ENCODE measurements around the gene S1PR4.
"Not testable (repeated sequence)": the region's sequence is repeated elsewhere in the genome, so short reads cannot be mapped to it uniquely, and the experiment has no call there.

Gene S1PR4

DNA sequence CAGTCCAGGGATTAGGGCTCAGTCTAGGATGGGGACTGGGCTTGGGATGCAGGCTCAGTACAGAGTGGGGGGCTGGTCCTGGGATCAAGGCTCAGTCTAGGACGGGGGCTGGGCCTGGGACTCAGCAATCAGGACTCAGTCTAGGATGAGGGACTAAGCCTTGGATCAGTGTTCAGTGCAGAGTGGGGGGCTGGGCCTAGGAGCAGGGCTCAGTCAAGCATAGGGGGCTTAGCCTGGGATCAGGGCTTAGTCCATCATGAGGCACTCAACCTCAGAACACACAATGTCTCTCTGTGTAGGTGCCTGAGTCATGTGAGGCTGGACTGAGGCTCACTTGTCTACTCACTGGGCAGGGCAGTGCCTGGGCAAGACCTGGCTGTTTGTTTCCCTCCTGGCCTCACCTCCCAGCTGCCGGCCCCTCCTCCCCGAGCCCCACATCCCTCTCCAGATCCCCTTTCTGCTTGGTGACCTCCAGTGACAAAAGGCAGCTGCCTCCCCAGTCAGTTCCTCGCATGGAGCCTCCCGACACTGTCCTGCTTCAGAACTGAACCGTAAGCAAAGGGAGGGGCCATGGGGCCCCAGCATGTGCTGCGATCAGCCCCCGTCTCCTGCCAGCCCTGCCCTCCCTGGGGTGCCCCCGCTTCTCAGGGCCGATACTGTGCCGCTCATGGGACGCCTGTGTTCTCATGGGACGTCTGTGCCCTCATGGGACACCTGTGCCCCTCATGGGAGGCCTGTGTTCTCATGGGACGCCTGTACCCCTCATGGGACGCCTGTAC lies 6.5 kb upstream of the S1PR4 start:
- Histone ChIP-seq H3K27ac (ENCODE audit: low read length) (no peak overlapping the region), H3K36me3 (ENCODE audit: control insufficient read depth in 1 of 2, insufficient read depth in 2 of 2, low read length in 2 of 2) (no peaks in the 10 kb centered on the region), H3K4me1 (ENCODE audit: control insufficient read depth in 1 of 2, insufficient read depth in 2 of 2, low read length in 2 of 2) (no peaks in the 10 kb centered on the region), H3K9me3 (ENCODE audit: control insufficient read depth in 1 of 2, low read length in 2 of 2) (no peaks in the 10 kb centered on the region), H3K27me3 (ENCODE audit: low read depth, low read length) (no peaks in the 10 kb centered on the region), H3K4me3 (ENCODE audit: low read depth in 1 of 2, low read length in 2 of 2) (no peak overlapping the region)

DNA sequence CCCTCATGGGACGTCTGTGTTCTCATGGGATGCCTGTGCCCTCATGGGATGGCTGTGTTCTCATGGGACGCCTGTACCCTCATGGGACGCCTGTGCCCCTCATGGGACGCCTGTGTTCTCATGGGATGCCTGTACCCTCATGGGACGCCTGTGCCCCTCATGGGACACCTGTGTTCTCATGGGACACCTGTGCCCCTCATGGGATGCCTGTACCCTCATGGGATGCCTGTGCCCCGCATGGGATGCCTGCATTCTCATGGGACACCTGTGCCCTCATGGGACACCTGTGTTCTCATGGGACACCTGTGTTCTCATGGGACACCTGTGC lies 5.9 kb upstream of the S1PR4 start:
- H3K27ac ChIP-seq (ENCODE audit: low read length); H3K36me3 ChIP-seq (ENCODE audit: control insufficient read depth in 1 of 2, insufficient read depth in 2 of 2, low read length in 2 of 2); H3K4me1 ChIP-seq (ENCODE audit: control insufficient read depth in 1 of 2, insufficient read depth in 2 of 2, low read length in 2 of 2): not testable (repeated sequence)

DNA sequence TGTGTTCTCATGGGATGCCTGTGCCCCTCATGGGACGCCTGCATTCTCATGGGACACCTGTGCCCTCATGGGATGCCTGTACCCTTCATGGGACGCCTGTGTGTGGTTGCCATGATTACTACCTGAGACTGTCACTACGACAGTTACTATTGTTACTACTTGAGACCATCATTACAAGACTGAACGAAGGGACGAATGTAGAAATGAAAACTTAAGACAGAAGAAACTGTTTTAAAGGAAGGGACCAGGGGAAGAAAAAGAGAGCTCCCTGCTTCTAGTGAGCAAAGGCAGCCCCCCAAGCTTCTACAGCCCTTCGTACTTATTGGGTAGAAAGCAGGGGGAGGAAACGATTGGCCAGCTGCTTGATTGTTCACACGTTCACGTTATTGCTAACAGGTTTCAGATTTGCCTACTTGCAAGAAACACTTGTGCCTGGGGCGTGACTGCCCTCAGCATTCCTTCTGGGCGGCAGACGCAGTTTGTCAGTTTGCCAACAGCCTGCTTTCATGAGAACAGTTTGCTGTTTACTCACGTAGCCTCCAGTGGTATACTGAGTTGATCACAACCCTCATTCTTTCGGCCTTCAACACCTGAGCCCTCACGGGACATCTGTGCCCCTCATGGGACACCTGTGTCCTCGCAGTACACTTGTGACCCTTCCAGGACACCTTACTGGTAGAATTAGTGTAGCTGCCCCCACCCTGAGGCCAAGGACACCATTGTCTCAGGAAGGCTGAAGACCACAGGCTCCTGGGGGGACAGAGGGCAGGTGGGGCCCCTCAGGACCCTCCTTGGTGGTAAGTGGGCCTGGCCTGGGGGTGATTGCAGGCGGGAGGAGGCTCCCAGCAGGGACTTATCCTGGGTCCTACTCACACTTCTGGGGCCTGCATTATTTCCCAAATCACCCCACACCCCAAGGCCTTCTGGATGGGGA lies 2.5 kb upstream of the S1PR4 start:
- no peak overlapping the region for H3K27ac ChIP-seq (ENCODE audit: low read length)
- peaks cover 0 to 3% of the 10 kb centered on the region in 2 donors for H3K4me1 ChIP-seq (ENCODE audit: control insufficient read depth in 1 of 2, insufficient read depth in 2 of 2, low read length in 2 of 2)
- no peaks in the 10 kb centered on the region for H3K36me3 ChIP-seq (ENCODE audit: control insufficient read depth in 1 of 2, insufficient read depth in 2 of 2, low read length in 2 of 2)
- H3K27me3 ChIP-seq (ENCODE audit: low read depth, low read length), result no peaks in the 10 kb centered on the region
- H3K4me3 ChIP-seq (ENCODE audit: low read depth in 1 of 2, low read length in 2 of 2), result no peak overlapping the region
- H3K9me3 ChIP-seq (ENCODE audit: control insufficient read depth in 1 of 2, low read length in 2 of 2), result no peaks in the 10 kb centered on the region

More for the DNA sequence above, 5.9 kb upstream of the S1PR4 start:
- not testable (repeated sequence) for H3K9me3 ChIP-seq (ENCODE audit: control insufficient read depth in 1 of 2, low read length in 2 of 2); H3K27me3 ChIP-seq (ENCODE audit: low read depth, low read length); H3K4me3 ChIP-seq (ENCODE audit: low read depth in 1 of 2, low read length in 2 of 2)

DNA sequence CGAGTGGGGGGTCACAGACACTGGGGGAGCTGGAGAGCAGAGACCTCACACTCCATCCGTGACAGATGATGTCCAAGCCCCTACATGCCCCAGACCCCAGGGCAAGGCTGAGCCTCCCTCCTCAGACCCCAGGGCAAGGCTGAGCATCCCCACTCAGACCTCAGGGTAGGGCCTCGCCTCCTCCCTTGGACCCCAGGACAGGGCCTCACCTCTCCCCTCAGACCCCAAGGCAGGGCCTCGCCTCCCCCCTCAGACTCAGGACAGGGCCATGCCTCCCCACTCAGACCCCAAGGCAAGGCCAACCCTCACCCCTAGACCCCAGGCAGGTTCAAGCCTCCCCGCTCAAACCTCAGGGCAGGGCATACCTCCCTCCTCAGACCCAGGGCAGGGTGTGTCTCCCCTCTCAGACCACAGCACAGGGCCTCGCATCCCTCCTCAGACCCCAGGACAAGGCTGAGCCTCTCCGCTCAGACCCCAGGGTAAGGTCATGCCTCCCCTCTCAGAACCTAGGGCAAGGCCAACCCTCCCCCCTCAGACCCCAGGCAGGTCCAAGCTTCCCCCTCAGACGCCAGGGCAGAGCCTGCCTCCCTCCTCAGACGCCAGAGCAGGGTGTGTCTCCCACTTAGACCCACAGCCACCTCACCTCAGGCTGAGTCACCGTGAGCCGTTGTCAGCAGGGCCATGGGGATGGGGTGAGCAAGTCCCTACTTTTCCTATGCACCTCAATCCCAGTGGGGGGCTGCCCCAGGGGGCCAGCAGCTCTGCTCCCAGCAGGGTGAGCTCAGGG lies 1.7 kb upstream of the S1PR4 start:
- Histone ChIP-seq H3K4me3 (ENCODE audit: low read depth in 1 of 2, low read length in 2 of 2) (no peak overlapping the region), H3K36me3 (ENCODE audit: control insufficient read depth in 1 of 2, insufficient read depth in 2 of 2, low read length in 2 of 2) (no peaks in the 10 kb centered on the region), H3K4me1 (ENCODE audit: control insufficient read depth in 1 of 2, insufficient read depth in 2 of 2, low read length in 2 of 2) (peaks cover 0 to 3% of the 10 kb centered on the region in 2 donors), H3K9me3 (ENCODE audit: control insufficient read depth in 1 of 2, low read length in 2 of 2) (no peaks in the 10 kb centered on the region), H3K27me3 (ENCODE audit: low read depth, low read length) (no peaks in the 10 kb centered on the region), H3K27ac (ENCODE audit: low read length) (no peak overlapping the region)

DNA sequence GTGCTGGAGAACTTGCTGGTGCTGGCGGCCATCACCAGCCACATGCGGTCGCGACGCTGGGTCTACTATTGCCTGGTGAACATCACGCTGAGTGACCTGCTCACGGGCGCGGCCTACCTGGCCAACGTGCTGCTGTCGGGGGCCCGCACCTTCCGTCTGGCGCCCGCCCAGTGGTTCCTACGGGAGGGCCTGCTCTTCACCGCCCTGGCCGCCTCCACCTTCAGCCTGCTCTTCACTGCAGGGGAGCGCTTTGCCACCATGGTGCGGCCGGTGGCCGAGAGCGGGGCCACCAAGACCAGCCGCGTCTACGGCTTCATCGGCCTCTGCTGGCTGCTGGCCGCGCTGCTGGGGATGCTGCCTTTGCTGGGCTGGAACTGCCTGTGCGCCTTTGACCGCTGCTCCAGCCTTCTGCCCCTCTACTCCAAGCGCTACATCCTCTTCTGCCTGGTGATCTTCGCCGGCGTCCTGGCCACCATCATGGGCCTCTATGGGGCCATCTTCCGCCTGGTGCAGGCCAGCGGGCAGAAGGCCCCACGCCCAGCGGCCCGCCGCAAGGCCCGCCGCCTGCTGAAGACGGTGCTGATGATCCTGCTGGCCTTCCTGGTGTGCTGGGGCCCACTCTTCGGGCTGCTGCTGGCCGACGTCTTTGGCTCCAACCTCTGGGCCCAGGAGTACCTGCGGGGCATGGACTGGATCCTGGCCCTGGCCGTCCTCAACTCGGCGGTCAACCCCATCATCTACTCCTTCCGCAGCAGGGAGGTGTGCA lies 587 bp downstream of the S1PR4 start:
- H3K4me1 ChIP-seq (ENCODE audit: control insufficient read depth in 1 of 2, insufficient read depth in 2 of 2, low read length in 2 of 2), result peaks cover 0 to 3% of the 10 kb centered on the region in 2 donors
- no peaks in the 10 kb centered on the region for H3K36me3 ChIP-seq (ENCODE audit: control insufficient read depth in 1 of 2, insufficient read depth in 2 of 2, low read length in 2 of 2)
- H3K9me3 ChIP-seq (ENCODE audit: control insufficient read depth in 1 of 2, low read length in 2 of 2), result no peaks in the 10 kb centered on the region
- H3K27ac ChIP-seq (ENCODE audit: low read length), result no peak overlapping the region
- H3K4me3 ChIP-seq (ENCODE audit: low read depth in 1 of 2, low read length in 2 of 2), result peak overlapping the region in 1 of 2 donors; percentile 56
- H3K27me3 ChIP-seq (ENCODE audit: low read depth, low read length), result no peaks in the 10 kb centered on the region

DNA sequence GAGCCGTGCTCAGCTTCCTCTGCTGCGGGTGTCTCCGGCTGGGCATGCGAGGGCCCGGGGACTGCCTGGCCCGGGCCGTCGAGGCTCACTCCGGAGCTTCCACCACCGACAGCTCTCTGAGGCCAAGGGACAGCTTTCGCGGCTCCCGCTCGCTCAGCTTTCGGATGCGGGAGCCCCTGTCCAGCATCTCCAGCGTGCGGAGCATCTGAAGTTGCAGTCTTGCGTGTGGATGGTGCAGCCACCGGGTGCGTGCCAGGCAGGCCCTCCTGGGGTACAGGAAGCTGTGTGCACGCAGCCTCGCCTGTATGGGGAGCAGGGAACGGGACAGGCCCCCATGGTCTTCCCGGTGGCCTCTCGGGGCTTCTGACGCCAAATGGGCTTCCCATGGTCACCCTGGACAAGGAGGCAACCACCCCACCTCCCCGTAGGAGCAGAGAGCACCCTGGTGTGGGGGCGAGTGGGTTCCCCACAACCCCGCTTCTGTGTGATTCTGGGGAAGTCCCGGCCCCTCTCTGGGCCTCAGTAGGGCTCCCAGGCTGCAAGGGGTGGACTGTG lies 1.2 kb downstream of the S1PR4 start:
- H3K4me3 ChIP-seq (ENCODE audit: low read depth in 1 of 2, low read length in 2 of 2), result peak overlapping the region in 1 of 2 donors; percentile 56
- no peak overlapping the region for H3K27ac ChIP-seq (ENCODE audit: low read length)
- no peaks in the 10 kb centered on the region for H3K9me3 ChIP-seq (ENCODE audit: control insufficient read depth in 1 of 2, low read length in 2 of 2)
- H3K4me1 ChIP-seq (ENCODE audit: control insufficient read depth in 1 of 2, insufficient read depth in 2 of 2, low read length in 2 of 2), result peaks cover 2 to 3% of the 10 kb centered on the region in 2 donors
- H3K27me3 ChIP-seq (ENCODE audit: low read depth, low read length), result no peaks in the 10 kb centered on the region
- no peaks in the 10 kb centered on the region for H3K36me3 ChIP-seq (ENCODE audit: control insufficient read depth in 1 of 2, insufficient read depth in 2 of 2, low read length in 2 of 2)

DNA sequence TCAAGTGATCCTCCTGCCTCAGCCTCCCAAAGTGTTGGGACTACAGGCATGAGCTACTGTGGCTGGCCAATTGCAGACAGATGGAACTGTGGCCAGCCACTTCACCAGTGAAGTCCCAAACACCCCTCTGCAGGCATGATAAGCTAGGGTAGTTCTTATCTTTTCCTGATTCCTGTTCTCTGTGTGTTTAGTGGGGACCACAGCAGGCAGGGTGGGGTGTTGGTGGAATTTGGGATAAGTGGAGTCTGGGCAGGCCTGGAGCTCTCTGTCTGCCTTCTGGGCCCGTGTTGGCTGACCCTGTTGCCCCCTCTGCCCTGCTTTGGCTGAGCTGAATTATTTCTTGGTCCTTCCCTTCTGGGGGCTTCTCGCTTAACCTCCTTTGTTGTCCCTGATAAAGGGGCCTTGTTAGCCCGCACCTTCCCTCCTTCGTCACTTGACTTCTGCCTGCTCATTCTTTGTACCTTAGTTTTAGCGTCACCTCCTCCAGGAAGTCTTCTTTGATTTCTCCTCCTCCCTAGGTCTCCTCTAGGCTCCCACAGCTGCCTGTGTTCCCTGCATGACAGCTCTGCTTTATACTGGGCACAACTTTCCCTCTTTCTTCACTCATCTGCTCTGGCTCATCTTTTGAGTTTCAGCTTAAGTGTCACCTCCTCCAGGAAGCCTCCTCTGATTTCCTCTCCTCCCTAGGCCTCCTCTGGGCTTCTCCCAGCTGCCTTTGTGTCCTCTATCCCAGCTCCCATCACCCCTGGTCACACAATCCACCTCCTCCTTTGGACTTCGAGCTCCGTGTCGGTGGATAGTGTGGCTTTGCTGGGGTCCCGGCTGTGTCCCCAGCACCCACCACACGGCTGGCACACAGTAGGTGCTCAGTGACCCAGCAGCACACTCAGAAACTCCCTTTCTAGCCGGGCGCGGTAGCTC lies 5.4 kb downstream of the S1PR4 start:
- Histone ChIP-seq H3K27ac (ENCODE audit: low read length) (no peak overlapping the region), H3K36me3 (ENCODE audit: control insufficient read depth in 1 of 2, insufficient read depth in 2 of 2, low read length in 2 of 2) (peaks cover 0 to 4% of the 10 kb centered on the region in 2 donors), H3K4me1 (ENCODE audit: control insufficient read depth in 1 of 2, insufficient read depth in 2 of 2, low read length in 2 of 2) (peaks cover 7 to 21% of the 10 kb centered on the region in 2 donors), H3K27me3 (ENCODE audit: low read depth, low read length) (no peaks in the 10 kb centered on the region), H3K9me3 (ENCODE audit: control insufficient read depth in 1 of 2, low read length in 2 of 2) (no peaks in the 10 kb centered on the region), H3K4me3 (ENCODE audit: low read depth in 1 of 2, low read length in 2 of 2) (no peak overlapping the region)

DNA sequence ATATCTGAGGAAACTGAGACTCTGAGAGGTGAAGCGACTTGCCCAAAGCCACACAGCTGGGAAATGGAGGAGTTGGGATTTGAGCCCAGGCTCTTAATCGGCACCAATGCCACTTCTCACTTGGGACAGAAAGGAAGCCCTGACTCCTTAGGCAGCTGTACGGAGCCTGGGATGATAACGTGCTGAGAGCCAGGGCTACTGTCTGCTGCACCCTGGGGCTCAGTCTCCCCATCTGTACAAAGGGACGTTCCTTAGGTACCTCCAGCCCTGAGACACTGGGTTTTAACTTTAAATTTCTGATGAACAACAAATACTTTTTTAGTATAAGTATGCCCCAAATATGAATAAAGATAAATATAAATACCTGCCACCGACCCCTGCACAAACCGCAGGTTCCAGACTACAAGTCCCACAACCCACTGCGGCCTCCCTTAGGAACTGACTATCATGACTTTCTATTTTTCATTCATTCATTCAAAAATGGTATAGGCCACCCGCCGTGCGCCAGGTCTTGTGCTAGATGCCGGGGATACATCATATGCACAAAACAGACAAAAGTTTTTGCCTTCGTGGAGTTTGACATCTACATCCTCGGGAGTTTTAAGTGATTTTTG lies 6.4 kb downstream of the S1PR4 start:
- Histone ChIP-seq H3K4me1 (ENCODE audit: control insufficient read depth in 1 of 2, insufficient read depth in 2 of 2, low read length in 2 of 2) (peaks cover 7 to 27% of the 10 kb centered on the region in 2 donors), H3K36me3 (ENCODE audit: control insufficient read depth in 1 of 2, insufficient read depth in 2 of 2, low read length in 2 of 2) (peaks cover 0 to 4% of the 10 kb centered on the region in 2 donors), H3K9me3 (ENCODE audit: control insufficient read depth in 1 of 2, low read length in 2 of 2) (no peaks in the 10 kb centered on the region), H3K4me3 (ENCODE audit: low read depth in 1 of 2, low read length in 2 of 2) (peak overlapping the region; percentile 89 to 97), H3K27ac (ENCODE audit: low read length) (peak overlapping the region; percentile 71), H3K27me3 (ENCODE audit: low read depth, low read length) (no peaks in the 10 kb centered on the region)

DNA sequence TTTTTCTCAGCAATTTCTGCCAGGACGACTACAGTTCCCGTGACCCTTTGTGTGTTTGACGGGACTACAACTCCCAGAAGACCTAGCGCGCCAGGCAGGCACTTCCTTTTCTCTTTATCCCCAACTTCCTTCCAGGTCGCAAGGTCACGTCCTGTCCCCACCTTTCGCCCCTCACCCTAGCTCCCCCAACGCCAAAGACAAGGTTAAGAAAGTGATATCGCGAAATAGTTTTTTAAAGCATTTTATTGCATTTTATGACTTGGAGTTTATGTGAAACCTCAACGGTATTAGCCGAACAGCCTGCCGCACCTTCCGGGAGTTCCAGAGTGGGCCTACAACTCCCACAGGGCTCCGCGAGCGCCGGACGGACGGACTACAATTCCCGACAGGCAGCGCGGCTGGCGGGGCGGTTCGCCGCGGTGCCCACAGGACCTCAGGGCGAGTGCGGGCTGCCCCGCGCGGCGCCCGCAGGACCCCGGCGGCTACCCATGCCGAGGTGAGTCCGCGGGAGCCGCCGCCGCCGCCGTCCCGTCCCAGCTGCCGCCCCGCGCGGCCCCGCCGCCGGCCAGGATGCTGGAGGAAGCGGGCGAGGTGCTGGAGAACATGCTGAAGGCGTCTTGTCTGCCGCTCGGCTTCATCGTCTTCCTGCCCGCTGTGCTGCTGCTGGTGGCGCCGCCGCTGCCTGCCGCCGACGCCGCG lies 7.0 kb downstream of the S1PR4 start, which contains the start of gene NCLN:
TSS of gene NCLN (plus strand) at position 470 of the 699 bp plus-strand sequence. CDS start at position 571, 101 bp downstream.
- peak within 1 kb of the TSS; percentile 89 to 97 for H3K4me3 ChIP-seq (ENCODE audit: low read depth in 1 of 2, low read length in 2 of 2)
- H3K27ac ChIP-seq (ENCODE audit: low read length), result peak within 1 kb of the TSS; percentile 71
- peaks cover 7 to 27% of the 10 kb centered on the region in 2 donors for H3K4me1 ChIP-seq (ENCODE audit: control insufficient read depth in 1 of 2, insufficient read depth in 2 of 2, low read length in 2 of 2)
- no peaks in the 10 kb centered on the region for H3K9me3 ChIP-seq (ENCODE audit: control insufficient read depth in 1 of 2, low read length in 2 of 2)
- peaks cover 0 to 4% of the 10 kb centered on the region in 2 donors for H3K36me3 ChIP-seq (ENCODE audit: control insufficient read depth in 1 of 2, insufficient read depth in 2 of 2, low read length in 2 of 2)
- no peaks in the 10 kb centered on the region for H3K27me3 ChIP-seq (ENCODE audit: low read depth, low read length)
